Measurements from ENCODE around the gene FKBP14.
"Not testable (repeated sequence)": the region's sequence is repeated elsewhere in the genome, so short reads cannot be mapped to it uniquely, and the experiment has no call there.

FKBP14 gene

DNA sequence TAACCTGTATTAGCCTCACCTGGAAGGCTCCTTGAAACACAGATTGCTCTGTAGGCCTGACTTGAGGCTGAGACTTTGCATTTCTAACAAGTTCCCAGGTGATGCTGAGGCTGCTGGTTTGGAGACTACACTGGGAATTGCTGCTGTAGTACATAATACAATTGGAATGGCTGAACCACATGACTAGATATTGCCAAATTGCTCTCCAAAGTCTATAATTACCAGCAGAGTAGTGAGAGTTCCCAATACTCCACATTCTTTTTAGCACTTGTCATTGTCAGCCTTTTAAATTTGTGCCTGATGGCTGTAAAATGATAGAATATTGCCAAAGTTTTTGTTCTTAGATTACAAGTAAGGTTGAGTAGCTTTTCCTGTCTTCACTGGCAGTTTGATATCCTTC is 41.6 kb upstream of the FKBP14 start:
- no peak overlapping the region for H3K4me3 ChIP-seq (ENCODE audit: low read depth, low read length)
- no peak for DNase-seq
- H3K36me3 ChIP-seq: peaks cover 7% of the 10 kb centered on the region
- no peaks in the 10 kb centered on the region for H3K9me3 ChIP-seq (ENCODE audit: severe bottlenecking)
- no peaks in the 10 kb centered on the region for H3K27me3 ChIP-seq (ENCODE audit: insufficient read depth, low read depth, severe bottlenecking)
- TF ChIP-seq, protein P1, sequence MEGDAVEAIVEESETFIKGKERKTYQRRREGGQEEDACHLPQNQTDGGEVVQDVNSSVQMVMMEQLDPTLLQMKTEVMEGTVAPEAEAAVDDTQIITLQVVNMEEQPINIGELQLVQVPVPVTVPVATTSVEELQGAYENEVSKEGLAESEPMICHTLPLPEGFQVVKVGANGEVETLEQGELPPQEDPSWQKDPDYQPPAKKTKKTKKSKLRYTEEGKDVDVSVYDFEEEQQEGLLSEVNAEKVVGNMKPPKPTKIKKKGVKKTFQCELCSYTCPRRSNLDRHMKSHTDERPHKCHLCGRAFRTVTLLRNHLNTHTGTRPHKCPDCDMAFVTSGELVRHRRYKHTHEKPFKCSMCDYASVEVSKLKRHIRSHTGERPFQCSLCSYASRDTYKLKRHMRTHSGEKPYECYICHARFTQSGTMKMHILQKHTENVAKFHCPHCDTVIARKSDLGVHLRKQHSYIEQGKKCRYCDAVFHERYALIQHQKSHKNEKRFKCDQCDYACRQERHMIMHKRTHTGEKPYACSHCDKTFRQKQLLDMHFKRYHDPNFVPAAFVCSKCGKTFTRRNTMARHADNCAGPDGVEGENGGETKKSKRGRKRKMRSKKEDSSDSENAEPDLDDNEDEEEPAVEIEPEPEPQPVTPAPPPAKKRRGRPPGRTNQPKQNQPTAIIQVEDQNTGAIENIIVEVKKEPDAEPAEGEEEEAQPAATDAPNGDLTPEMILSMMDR (IDR thresholded peaks at IDR 0.05; ENCODE audit: low read depth, low read length): no peak
- no peak overlapping the region for H3K27ac ChIP-seq

DNA sequence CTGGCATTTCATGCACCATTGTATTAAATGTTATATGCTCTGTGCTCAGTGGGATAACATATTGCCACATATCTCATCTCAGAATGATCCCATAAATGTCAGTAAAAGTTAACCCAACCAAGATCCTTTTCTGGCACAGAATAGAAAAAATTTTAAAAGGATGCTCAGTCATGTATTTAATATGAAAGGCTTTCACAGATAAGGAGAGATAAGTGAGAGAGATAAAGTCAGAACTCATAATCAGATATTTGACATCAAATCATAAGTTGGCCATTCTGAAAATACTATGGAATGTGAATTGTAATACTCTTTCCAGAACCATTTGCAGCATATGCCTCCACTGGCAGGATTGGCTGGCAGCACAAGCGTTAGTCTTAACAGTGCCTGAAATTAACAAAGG is 40.2 kb upstream of the FKBP14 start:
- no peaks in the 10 kb centered on the region for H3K9me3 ChIP-seq (ENCODE audit: severe bottlenecking)
- H3K27me3 ChIP-seq (ENCODE audit: insufficient read depth, low read depth, severe bottlenecking): no peaks in the 10 kb centered on the region
- no peak overlapping the region for H3K27ac ChIP-seq
- no peak for DNase-seq
- H3K36me3 ChIP-seq: peaks cover 20% of the 10 kb centered on the region
- TF ChIP-seq, protein P1 (IDR thresholded peaks at IDR 0.05; ENCODE audit: low read depth, low read length): no peak
- no peak overlapping the region for H3K4me3 ChIP-seq (ENCODE audit: low read depth, low read length)

DNA sequence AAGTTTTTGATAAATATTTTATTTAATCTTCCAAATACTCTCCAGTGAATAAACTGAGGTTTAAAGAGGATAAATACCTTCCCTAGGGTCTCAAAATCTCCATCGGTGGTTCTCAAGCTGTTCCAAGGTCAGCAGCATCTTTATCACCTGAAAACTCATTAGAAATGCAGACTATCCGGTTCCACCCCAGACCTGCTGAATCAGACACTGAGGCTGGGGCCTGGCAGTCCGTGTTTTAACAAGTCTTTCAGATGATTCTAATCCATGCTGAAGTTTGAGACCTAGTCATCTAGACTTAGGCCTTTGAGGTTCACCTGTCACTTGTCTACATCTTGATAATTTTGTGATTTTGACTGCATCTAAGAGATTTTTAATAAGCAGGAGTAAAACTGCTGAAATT is 39.2 kb upstream of the FKBP14 start:
- TF ChIP-seq, protein P1 (IDR thresholded peaks at IDR 0.05; ENCODE audit: low read depth, low read length): no peak
- no peaks in the 10 kb centered on the region for H3K27me3 ChIP-seq (ENCODE audit: insufficient read depth, low read depth, severe bottlenecking)
- H3K9me3 ChIP-seq (ENCODE audit: severe bottlenecking): no peaks in the 10 kb centered on the region
- no peak overlapping the region for H3K4me3 ChIP-seq (ENCODE audit: low read depth, low read length)
- H3K36me3 ChIP-seq: peaks cover 24% of the 10 kb centered on the region
- no peak overlapping the region for H3K27ac ChIP-seq
- DNase-seq: no peak

DNA sequence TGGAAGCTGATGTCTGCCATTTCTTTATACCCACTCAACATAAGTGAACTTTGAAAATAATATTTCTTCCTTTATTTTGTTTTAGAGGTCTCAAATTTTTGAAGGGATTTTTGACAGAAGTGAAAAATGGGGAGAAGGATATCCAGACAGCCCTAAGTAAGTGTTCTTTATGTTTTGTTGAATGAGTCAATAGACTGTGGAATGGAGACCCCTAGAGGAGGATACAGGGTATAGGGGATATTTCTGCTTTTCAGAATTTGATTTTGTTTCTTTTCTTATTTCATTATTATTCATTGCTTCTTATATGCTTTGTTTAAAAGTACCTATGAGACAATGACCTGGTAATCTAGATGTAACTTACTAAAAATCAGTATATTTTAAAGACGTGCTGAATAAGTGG is 36.1 kb upstream of the FKBP14 start:
- DNase-seq: no peak
- no peak overlapping the region for H3K27ac ChIP-seq
- TF ChIP-seq, protein P1 (IDR thresholded peaks at IDR 0.05; ENCODE audit: low read depth, low read length): no peak

DNA sequence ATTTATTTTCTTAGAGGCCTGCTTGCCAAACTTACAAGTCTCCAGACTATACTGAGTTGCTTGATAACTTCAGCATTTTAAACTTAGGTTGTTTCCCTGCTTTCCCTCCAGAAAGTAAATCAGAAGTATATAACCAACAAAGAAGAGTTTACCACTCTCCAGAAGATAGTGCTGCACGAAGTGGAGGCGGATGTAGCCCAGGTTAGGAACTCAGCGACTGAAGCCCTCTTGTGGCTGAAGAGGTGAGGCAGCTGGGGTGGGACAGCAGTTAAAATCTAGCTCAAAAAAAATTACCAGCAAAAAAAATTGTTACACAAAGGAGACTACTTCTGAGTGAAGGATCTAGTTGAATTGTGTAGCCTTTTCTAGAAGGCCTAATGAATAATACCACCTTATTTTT is 35.3 kb upstream of the FKBP14 start:
- H3K27me3 ChIP-seq (ENCODE audit: insufficient read depth, low read depth, severe bottlenecking); H3K9me3 ChIP-seq (ENCODE audit: severe bottlenecking); H3K4me3 ChIP-seq (ENCODE audit: low read depth, low read length); H3K27ac ChIP-seq: not testable (repeated sequence)
- H3K36me3 ChIP-seq: peaks cover 36% of the 10 kb centered on the region
- TF ChIP-seq, protein P1 (IDR thresholded peaks at IDR 0.05; ENCODE audit: low read depth, low read length): peak; percentile 42; the same call in 1 of the 2 replicates
- peak; percentile 33 for DNase-seq

More for the DNA sequence above, 36.1 kb upstream of the FKBP14 start:
- H3K9me3 ChIP-seq (ENCODE audit: severe bottlenecking): no peaks in the 10 kb centered on the region
- H3K27me3 ChIP-seq (ENCODE audit: insufficient read depth, low read depth, severe bottlenecking): no peaks in the 10 kb centered on the region
- H3K36me3 ChIP-seq: peaks cover 33% of the 10 kb centered on the region
- no peak overlapping the region for H3K4me3 ChIP-seq (ENCODE audit: low read depth, low read length)

DNA sequence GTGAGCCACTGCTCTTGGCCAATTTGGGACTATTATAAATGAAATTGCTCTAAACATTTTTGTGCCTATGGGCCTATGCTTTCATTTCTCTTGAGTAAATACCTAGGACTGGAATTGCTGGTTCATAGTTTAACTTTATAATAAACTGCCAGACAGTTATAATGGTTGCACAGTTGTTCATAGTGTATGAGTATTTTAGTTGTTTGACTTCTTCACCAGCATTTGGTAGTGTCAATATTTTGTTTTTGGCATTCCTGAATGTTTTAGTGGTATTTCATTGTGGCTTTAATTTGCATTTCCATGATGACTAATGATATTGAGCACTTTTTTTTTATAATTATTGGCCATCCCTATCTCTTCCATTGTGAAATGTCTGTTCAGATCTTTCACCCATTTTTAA is 31.2 kb upstream of the FKBP14 start:
- H3K27me3 ChIP-seq (ENCODE audit: insufficient read depth, low read depth, severe bottlenecking): no peaks in the 10 kb centered on the region
- H3K36me3 ChIP-seq: peaks cover 46% of the 10 kb centered on the region
- no peak for DNase-seq
- no peak overlapping the region for H3K4me3 ChIP-seq (ENCODE audit: low read depth, low read length)
- H3K27ac ChIP-seq: no peak overlapping the region
- no peaks in the 10 kb centered on the region for H3K9me3 ChIP-seq (ENCODE audit: severe bottlenecking)
- TF ChIP-seq, protein P1 (IDR thresholded peaks at IDR 0.05; ENCODE audit: low read depth, low read length): no peak
